Smooth muscle cell (in vitro differentiated cells): ENCODE measurements around the gene PIWIL1. TPM values are rescaled to one million over a fixed set of nuclear protein-coding genes. Genes with fewer than 3 reads are reported as not detected.

Source experiments
- DNase-seq: peaks from one replicate; lab custom pipeline; 2025; ENCODE audit not compliant: unreplicated experiment; lab: John Stamatoyannopoulos, UW
- H2AFZ ChIP-seq: fragments of 200-600 bp; sonication (generic); 2 replicates; pipeline ENCODE4 v1.6.0; 2016; ENCODE audit warnings: antibody characterized with exemption, low read depth, mild to moderate bottlenecking
- H3F3A ChIP-seq: fragments of 200-600 bp; sonication (generic); 2 replicates; pipeline ENCODE4 v1.6.0; 2017; ENCODE audit warnings: antibody characterized with exemption, low read depth
- H3K27ac ChIP-seq: fragments of 200-600 bp; sonication (generic); 2 replicates; pipeline ENCODE4 v1.5.1; 2016; ENCODE audit warnings: low read depth, mild to moderate bottlenecking
- H3K27me3 ChIP-seq: fragments of 200-600 bp; sonication (generic); 2 replicates; pipeline ENCODE4 v1.6.1; 2016; ENCODE audit warnings: low read depth, mild to moderate bottlenecking
- H3K36me3 ChIP-seq: fragments of 200-600 bp; sonication (generic); 2 replicates; pipeline ENCODE4 v1.5.1; 2016; ENCODE audit warnings: low read depth
- H3K4me1 ChIP-seq: fragments of 200-600 bp; sonication (generic); 2 replicates; pipeline ENCODE4 v1.5.1; 2016; ENCODE audit warnings: low read depth
- H3K4me2 ChIP-seq: fragments of 200-600 bp; sonication (generic); 2 replicates; pipeline ENCODE4 v1.6.0; 2016; ENCODE audit warnings: mild to moderate bottlenecking
- H3K4me3 ChIP-seq: fragments of 200-600 bp; sonication (generic); 2 replicates; pipeline ENCODE4 v1.5.1; 2016; ENCODE audit warnings: mild to moderate bottlenecking
- H3K79me2 ChIP-seq: fragments of 200-600 bp; sonication (generic); 2 replicates; pipeline ENCODE4 v1.6.0; 2016; ENCODE audit warnings: low read depth, mild to moderate bottlenecking
- H3K9ac ChIP-seq: fragments of 200-600 bp; sonication (generic); 2 replicates; pipeline ENCODE4 v1.6.0; 2016; ENCODE audit warnings: low read depth
- H3K9me3 ChIP-seq: fragments of 200-600 bp; sonication (generic); replicated peaks from 2 replicates; pipeline ENCODE4 v1.5.1; 2016; ENCODE audit warnings: low read depth
- H4K20me1 ChIP-seq: fragments of 200-600 bp; sonication (generic); 2 replicates; pipeline ENCODE4 v1.6.0; 2016; ENCODE audit warnings: low read depth
- CTCF ChIP-seq: fragments of 200-600 bp; sonication (generic); IDR thresholded peaks from 2 replicates; pipeline ENCODE4 v1.5.1; 2017; ENCODE audit warnings: borderline replicate concordance, mild to moderate bottlenecking, antibody characterized with exemption; ENCODE audit not compliant: insufficient read depth, poor library complexity, severe bottlenecking
- WGBS: methylation state at CpG from one replicate; pipeline ENCODE4 v1.1.7; 2016; ENCODE audit warnings: low lambda C conversion rate; 5-methylcytosine and 5-hydroxymethylcytosine counted together
- polyA plus RNA-seq: library from polyadenylated mRNA; unstranded; fragments of >200 nt; fragmentation: Nextera tagmentation; extraction: Ambion mirVana; gene quantifications from 2 replicates; pipeline ENCODE4 v1.2.1, GENCODE V29; 2016
- total RNA-seq: library from RNA; depleted of rRNA; stranded (reverse); fragments of >200 nt; gene quantifications from 2 replicates; pipeline ENCODE4 v1.2.3, GENCODE V29; 2014

PIWIL1 gene
- total and polyA plus RNA-seq, 2 experiments from 2014 or later, result not detected

GRCh38 chr12:130300737-130301535, 36.8 kb upstream of the PIWIL1 start:
- Histone ChIP-seq H3K4me3 (no peak overlapping the region), H3K27me3 (no peaks in the 10 kb centered on the region), H3K9ac (no peak overlapping the region), H2AFZ (no peak overlapping the region), H3K4me2 (no peak overlapping the region), H3F3A (no peaks in the 10 kb centered on the region), H3K9me3 (no peaks in the 10 kb centered on the region), H4K20me1 (no peaks in the 10 kb centered on the region), H3K27ac (no peak overlapping the region), H3K4me1 (no peaks in the 10 kb centered on the region), H3K79me2 (no peaks in the 10 kb centered on the region), H3K36me3 (no peaks in the 10 kb centered on the region)
- TF ChIP-seq CTCF, result no peak
- DNase-seq, result no peak
- WGBS, result 85% methylated on average over 21 of the region's 21 CpGs

- Histone ChIP-seq H3K9ac (no peak overlapping the region), H3K4me1 (no peaks in the 10 kb centered on the region), H3K79me2 (no peaks in the 10 kb centered on the region), H4K20me1 (no peaks in the 10 kb centered on the region), H3K4me2 (no peak overlapping the region), H3F3A (no peaks in the 10 kb centered on the region), H2AFZ (no peak overlapping the region), H3K27me3 (no peaks in the 10 kb centered on the region), H3K9me3 (no peaks in the 10 kb centered on the region), H3K36me3 (no peaks in the 10 kb centered on the region), H3K27ac (no peak overlapping the region), H3K4me3 (no peak overlapping the region)
- no peak for TF ChIP-seq CTCF
- no peak for DNase-seq
- 88% methylated on average over 13 of the region's 14 CpGs for whole genome bisulfite sequencing
These were observed 36.1 kb upstream of the PIWIL1 start for GRCh38 chr12:130301559-130301958.

GRCh38 chr12:130303781-130304180, 33.9 kb upstream of the PIWIL1 start:
- TF ChIP-seq CTCF, result no peak
- no peak overlapping the region for H3K4me2 ChIP-seq
- DNase-seq, result no peak
- no peaks in the 10 kb centered on the region for H3K4me1 ChIP-seq
- no peaks in the 10 kb centered on the region for H3K79me2 ChIP-seq
- H3K4me3 ChIP-seq, result no peak overlapping the region
- WGBS, result 88% methylated on average over 8 of the region's 8 CpGs
- no peak overlapping the region for H3K9ac ChIP-seq
- peaks cover 8% of the 10 kb centered on the region for H3K27me3 ChIP-seq
- H2AFZ ChIP-seq, result no peak overlapping the region
- no peaks in the 10 kb centered on the region for H4K20me1 ChIP-seq
- no peaks in the 10 kb centered on the region for H3K36me3 ChIP-seq
- H3F3A ChIP-seq, result no peaks in the 10 kb centered on the region
- no peak overlapping the region for H3K27ac ChIP-seq
- H3K9me3 ChIP-seq, result no peaks in the 10 kb centered on the region

- DNase-seq, result no peak
- no peaks in the 10 kb centered on the region for H3K79me2 ChIP-seq
- no peak overlapping the region for H3K27ac ChIP-seq
- H3F3A ChIP-seq, result no peaks in the 10 kb centered on the region
- no peak overlapping the region for H3K4me2 ChIP-seq
- no peaks in the 10 kb centered on the region for H4K20me1 ChIP-seq
- H3K36me3 ChIP-seq, result no peaks in the 10 kb centered on the region
- 86% methylated on average over 14 of the region's 14 CpGs for WGBS
- H3K27me3 ChIP-seq, result peaks cover 14% of the 10 kb centered on the region
- H2AFZ ChIP-seq, result no peak overlapping the region
- no peak for TF ChIP-seq CTCF
- no peaks in the 10 kb centered on the region for H3K4me1 ChIP-seq
- no peaks in the 10 kb centered on the region for H3K9me3 ChIP-seq
- no peak overlapping the region for H3K4me3 ChIP-seq
- no peak overlapping the region for H3K9ac ChIP-seq
These were observed 29.8 kb upstream of the PIWIL1 start for GRCh38 chr12:130307859-130308258.
